ENCODE measurements around the gene VWF.
A peak's percentile ranks its signal among the peaks of the same experiment; 100 is the strongest.

The VWF gene

DNA sequence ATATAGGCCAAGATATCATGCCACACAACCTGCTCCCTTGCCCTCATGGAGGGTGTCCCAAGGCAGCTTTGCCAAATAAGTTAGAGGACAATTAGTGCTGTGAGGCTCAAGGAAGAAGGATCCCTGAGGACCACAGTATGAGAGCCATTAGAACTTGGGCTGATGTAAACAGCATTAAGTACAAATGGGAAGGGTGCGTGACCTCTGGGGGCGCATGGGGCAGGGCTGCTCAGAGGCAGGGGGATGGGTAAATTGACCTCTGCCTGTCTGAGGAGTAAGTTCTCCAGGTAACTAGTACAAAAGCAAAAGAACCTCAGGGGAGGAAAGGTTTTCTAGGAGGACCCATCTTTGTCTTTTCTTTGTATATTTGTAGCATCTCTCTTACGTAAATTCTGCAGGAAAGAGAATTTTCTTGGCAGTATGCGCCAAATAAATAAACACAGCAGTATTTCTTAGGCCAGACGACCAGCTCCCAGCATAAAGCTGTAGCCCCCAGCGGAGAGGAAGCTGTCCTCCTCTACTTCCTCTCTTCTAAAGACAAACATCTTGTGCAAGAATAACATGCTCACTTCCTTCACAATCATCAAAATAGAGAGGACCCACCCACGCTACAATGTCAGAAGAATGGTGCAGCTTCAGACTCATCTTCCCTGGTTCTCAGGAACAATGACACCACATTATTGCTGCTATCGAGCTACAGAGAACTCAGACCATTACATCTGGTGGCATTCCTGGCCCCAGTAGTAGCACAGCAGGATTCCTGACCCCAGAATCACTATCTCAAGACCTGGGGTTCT, 16.4 kb upstream of the VWF start:
- no peak for TF ChIP-seq POLR2AphosphoS5 (IDR thresholded peaks at IDR 0.05; ENCODE audit: low read depth)
- TF ChIP-seq, protein P1, sequence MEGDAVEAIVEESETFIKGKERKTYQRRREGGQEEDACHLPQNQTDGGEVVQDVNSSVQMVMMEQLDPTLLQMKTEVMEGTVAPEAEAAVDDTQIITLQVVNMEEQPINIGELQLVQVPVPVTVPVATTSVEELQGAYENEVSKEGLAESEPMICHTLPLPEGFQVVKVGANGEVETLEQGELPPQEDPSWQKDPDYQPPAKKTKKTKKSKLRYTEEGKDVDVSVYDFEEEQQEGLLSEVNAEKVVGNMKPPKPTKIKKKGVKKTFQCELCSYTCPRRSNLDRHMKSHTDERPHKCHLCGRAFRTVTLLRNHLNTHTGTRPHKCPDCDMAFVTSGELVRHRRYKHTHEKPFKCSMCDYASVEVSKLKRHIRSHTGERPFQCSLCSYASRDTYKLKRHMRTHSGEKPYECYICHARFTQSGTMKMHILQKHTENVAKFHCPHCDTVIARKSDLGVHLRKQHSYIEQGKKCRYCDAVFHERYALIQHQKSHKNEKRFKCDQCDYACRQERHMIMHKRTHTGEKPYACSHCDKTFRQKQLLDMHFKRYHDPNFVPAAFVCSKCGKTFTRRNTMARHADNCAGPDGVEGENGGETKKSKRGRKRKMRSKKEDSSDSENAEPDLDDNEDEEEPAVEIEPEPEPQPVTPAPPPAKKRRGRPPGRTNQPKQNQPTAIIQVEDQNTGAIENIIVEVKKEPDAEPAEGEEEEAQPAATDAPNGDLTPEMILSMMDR (IDR thresholded peaks at IDR 0.05; ENCODE audit: insufficient read depth, low read length): no peak
- TF ChIP-seq SPI1 (IDR thresholded peaks at IDR 0.05; ENCODE audit: borderline replicate concordance, low read depth): peak; percentile 97
- TF ChIP-seq GABPA (IDR thresholded peaks at IDR 0.05; ENCODE audit: low read depth): peak; percentile 45; the same call in 1 of the 2 replicates
- peak; percentile 70 to 82 for DNase-seq (ENCODE audit: low read depth in 1 of 2, low spot score in 1 of 2)
- no peak overlapping the region for H3K4me3 ChIP-seq (replicated peaks; ENCODE audit: insufficient read depth, low read length)
- peak overlapping the region; percentile 65 for H3K27ac ChIP-seq (replicated peaks)
- H3K27me3 ChIP-seq (ENCODE audit: insufficient read depth, poor library complexity, severe bottlenecking): no peaks in the 10 kb centered on the region

DNA sequence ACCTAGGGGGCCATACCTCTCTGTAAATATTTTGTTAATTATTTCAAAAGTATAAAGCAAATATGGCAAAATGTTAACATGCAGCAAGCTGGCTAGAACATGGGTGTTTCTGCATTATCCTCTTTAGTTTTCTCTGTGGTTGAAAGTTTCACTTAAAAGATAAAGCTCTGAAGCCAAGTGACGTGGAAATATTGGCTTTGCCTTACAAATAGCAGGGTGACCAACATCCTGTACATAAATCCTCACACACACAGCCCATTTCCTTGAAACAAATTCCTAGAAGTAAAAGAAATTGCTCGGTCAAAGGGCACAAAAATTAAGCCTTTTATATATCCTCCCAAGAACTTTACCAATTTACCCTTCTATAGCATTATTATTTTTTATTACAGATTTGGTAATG, 10.6 kb upstream of the VWF start:
- Histone ChIP-seq H3K27ac (replicated peaks) (no peak overlapping the region), H3K4me3 (replicated peaks; ENCODE audit: insufficient read depth, low read length) (no peak overlapping the region), H3K27me3 (ENCODE audit: insufficient read depth, poor library complexity, severe bottlenecking) (no peaks in the 10 kb centered on the region)
- no peak for TF ChIP-seq POLR2AphosphoS5 (IDR thresholded peaks at IDR 0.05; ENCODE audit: low read depth)
- no peak for TF ChIP-seq GABPA (IDR thresholded peaks at IDR 0.05; ENCODE audit: low read depth)
- TF ChIP-seq, protein P1 (IDR thresholded peaks at IDR 0.05; ENCODE audit: insufficient read depth, low read length): no peak
- TF ChIP-seq, protein P2, sequence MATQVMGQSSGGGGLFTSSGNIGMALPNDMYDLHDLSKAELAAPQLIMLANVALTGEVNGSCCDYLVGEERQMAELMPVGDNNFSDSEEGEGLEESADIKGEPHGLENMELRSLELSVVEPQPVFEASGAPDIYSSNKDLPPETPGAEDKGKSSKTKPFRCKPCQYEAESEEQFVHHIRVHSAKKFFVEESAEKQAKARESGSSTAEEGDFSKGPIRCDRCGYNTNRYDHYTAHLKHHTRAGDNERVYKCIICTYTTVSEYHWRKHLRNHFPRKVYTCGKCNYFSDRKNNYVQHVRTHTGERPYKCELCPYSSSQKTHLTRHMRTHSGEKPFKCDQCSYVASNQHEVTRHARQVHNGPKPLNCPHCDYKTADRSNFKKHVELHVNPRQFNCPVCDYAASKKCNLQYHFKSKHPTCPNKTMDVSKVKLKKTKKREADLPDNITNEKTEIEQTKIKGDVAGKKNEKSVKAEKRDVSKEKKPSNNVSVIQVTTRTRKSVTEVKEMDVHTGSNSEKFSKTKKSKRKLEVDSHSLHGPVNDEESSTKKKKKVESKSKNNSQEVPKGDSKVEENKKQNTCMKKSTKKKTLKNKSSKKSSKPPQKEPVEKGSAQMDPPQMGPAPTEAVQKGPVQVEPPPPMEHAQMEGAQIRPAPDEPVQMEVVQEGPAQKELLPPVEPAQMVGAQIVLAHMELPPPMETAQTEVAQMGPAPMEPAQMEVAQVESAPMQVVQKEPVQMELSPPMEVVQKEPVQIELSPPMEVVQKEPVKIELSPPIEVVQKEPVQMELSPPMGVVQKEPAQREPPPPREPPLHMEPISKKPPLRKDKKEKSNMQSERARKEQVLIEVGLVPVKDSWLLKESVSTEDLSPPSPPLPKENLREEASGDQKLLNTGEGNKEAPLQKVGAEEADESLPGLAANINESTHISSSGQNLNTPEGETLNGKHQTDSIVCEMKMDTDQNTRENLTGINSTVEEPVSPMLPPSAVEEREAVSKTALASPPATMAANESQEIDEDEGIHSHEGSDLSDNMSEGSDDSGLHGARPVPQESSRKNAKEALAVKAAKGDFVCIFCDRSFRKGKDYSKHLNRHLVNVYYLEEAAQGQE (IDR thresholded peaks at IDR 0.05; ENCODE audit: insufficient replicate concordance, low read depth): no peak
- no peak for TF ChIP-seq SPI1 (IDR thresholded peaks at IDR 0.05; ENCODE audit: borderline replicate concordance, low read depth)
- no peak for DNase-seq (ENCODE audit: low read depth in 1 of 2, low spot score in 1 of 2)

DNA sequence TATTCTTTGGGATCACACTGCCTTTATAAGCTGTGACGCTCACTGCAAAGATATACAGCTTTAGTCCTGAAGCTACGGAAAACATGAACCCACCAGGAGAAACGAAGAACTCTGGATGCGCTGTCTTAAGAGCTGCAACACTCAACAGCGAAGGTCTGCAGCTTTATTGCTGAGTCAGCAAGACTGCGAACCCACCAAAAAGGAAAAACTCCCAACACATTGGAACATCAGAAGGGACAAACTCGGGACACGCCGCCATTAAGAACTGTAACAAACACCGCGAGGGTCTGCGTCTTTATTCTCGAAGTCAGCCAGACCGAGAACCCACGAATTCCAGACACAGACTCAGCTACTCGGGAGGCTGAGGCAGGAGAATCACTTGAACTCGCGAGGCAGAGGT, 9.2 kb upstream of the VWF start:
- Histone ChIP-seq H3K4me3 (replicated peaks; ENCODE audit: insufficient read depth, low read length) (no peak overlapping the region), H3K27me3 (ENCODE audit: insufficient read depth, poor library complexity, severe bottlenecking) (no peaks in the 10 kb centered on the region), H3K27ac (replicated peaks) (no peak overlapping the region)
- no peak for DNase-seq (ENCODE audit: low read depth in 1 of 2, low spot score in 1 of 2)
- no peak for TF ChIP-seq GABPA (IDR thresholded peaks at IDR 0.05; ENCODE audit: low read depth)
- TF ChIP-seq SPI1 (IDR thresholded peaks at IDR 0.05; ENCODE audit: borderline replicate concordance, low read depth): no peak
- no peak for TF ChIP-seq POLR2AphosphoS5 (IDR thresholded peaks at IDR 0.05; ENCODE audit: low read depth)
- TF ChIP-seq, protein P2 (IDR thresholded peaks at IDR 0.05; ENCODE audit: insufficient replicate concordance, low read depth): no peak
- TF ChIP-seq, protein P1 (IDR thresholded peaks at IDR 0.05; ENCODE audit: insufficient read depth, low read length): no peak
